HUES48 (cell line): ENCODE measurements around the gene ZNF19.
"Not testable (repeated sequence)": the region's sequence is repeated elsewhere in the genome, so short reads cannot be mapped to it uniquely, and the experiment has no call there.

ENCODE experiments used
- H3K27ac ChIP-seq: one replicate; pipeline ENCODE4 v1.7.0; 2013; ENCODE audit warnings: low read depth, low read length, inconsistent platforms
- H3K27me3 ChIP-seq: 2 replicates; pipeline ENCODE4 v1.6.1; 2013; ENCODE audit warnings: mild to moderate bottlenecking, low read length; ENCODE audit not compliant: control insufficient read depth, insufficient read depth
- H3K36me3 ChIP-seq: 2 replicates; pipeline ENCODE4 v1.6.1; 2013; ENCODE audit warnings: low read length; ENCODE audit not compliant: control insufficient read depth, insufficient read depth
- H3K4me1 ChIP-seq: 2 replicates; pipeline ENCODE4 v1.6.1; 2013; ENCODE audit warnings: mild to moderate bottlenecking, low read length; ENCODE audit not compliant: control insufficient read depth, insufficient read depth
- H3K4me3 ChIP-seq: 2 replicates; pipeline ENCODE4 v1.5.1; 2013; ENCODE audit warnings: mild to moderate bottlenecking, low read depth, low read length
- H3K9ac ChIP-seq: 2 replicates; pipeline ENCODE4 v1.6.1; 2013; ENCODE audit warnings: mild to moderate bottlenecking, low read depth, low read length, moderate library complexity
- H3K9me3 ChIP-seq: 2 replicates; pipeline ENCODE4 v1.6.1; 2013; ENCODE audit warnings: low read length; ENCODE audit not compliant: control insufficient read depth, insufficient read depth

Gene ZNF19

DNA sequence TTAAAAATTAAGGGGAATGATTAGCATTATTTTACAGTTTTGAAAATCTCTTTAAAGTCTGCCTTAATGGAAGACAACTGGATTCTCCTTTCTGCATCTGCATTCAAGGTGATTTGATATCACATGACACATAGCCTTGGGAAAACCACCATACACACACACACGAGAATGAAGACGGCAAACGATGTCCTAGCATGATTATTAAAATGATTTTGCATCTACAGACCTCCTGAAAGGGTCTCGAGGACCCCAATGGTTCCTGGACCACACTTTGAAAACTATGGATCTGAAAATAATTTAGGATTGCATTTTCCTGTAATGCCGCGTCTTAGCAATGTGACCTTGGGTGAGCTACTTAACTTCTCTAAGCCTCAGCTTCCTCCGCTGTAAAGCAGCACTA is 25.4 kb upstream of the ZNF19 start:
- Histone ChIP-seq H3K27me3 (no peaks in the 10 kb centered on the region), H3K36me3 (no peaks in the 10 kb centered on the region), H3K4me1 (peaks cover 8% of the 10 kb centered on the region), H3K9ac (no peak overlapping the region), H3K4me3 (no peak overlapping the region), H3K27ac (no peak overlapping the region), H3K9me3 (no peaks in the 10 kb centered on the region)

DNA sequence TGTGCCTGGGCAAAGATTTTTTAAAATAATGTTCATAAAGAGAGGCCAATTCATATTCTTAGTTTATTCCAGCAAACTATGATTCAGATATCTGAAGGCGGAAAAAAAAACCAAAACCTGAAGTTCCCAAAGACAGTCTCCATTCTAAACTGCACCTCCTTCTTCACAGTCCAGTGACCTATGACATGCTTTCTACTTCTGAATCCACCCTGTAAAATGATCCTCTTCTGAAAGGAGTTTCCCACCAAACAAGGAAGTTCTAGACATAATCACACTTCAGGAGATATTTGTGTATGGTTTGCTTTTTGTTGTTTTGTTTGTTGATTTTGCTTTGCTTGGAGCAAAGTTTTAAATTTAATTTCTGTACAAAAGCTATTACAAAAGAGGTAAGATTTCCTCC is 24.2 kb upstream of the ZNF19 start:
- Histone ChIP-seq H3K9ac (no peak overlapping the region), H3K27ac (no peak overlapping the region), H3K4me1 (peaks cover 8% of the 10 kb centered on the region), H3K27me3 (no peaks in the 10 kb centered on the region), H3K9me3 (no peaks in the 10 kb centered on the region), H3K36me3 (no peaks in the 10 kb centered on the region), H3K4me3 (no peak overlapping the region)

GRCh38 chr16:71507061-71507460 is 17.9 kb upstream of the ZNF19 start:
- Histone ChIP-seq H3K4me3 (no peak overlapping the region), H3K36me3 (no peaks in the 10 kb centered on the region), H3K27ac (no peak overlapping the region), H3K9ac (no peak overlapping the region), H3K27me3 (no peaks in the 10 kb centered on the region), H3K4me1 (no peaks in the 10 kb centered on the region), H3K9me3 (no peaks in the 10 kb centered on the region)

GRCh38 chr16:71504901-71505300 is 15.8 kb upstream of the ZNF19 start:
- no peaks in the 10 kb centered on the region for H3K27me3 ChIP-seq
- H3K27ac ChIP-seq = no peak overlapping the region
- H3K4me3 ChIP-seq = no peak overlapping the region
- no peaks in the 10 kb centered on the region for H3K4me1 ChIP-seq
- no peaks in the 10 kb centered on the region for H3K9me3 ChIP-seq
- no peaks in the 10 kb centered on the region for H3K36me3 ChIP-seq
- H3K9ac ChIP-seq = no peak overlapping the region

- not testable (repeated sequence) for H3K9ac ChIP-seq, H3K36me3 ChIP-seq
Measured at GRCh38 chr16:71504051-71504450, 14.9 kb upstream of the ZNF19 start.

DNA sequence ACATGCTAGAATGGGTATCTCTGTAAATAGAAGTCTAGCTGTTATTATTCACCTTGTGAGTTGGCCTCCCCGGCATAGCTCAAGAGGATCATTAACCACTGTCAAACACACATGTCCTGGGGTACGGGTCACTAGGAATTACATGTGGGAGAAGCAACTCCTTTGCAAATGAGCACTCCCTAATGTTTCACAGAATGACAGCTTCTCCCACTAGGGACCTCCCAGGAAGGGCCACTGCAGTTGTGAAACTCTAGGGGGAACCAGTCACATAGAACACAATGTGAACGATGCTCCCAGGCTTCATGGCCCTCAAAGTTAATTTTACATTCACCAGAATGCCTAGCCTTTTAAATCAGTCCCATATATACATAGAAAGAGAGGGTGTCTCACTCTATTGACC is 12.4 kb upstream of the ZNF19 start:
- Histone ChIP-seq H3K9ac (no peak overlapping the region), H3K9me3 (no peaks in the 10 kb centered on the region), H3K36me3 (no peaks in the 10 kb centered on the region), H3K4me3 (no peak overlapping the region), H3K4me1 (no peaks in the 10 kb centered on the region), H3K27ac (no peak overlapping the region), H3K27me3 (no peaks in the 10 kb centered on the region)

More at GRCh38 chr16:71504051-71504450, 14.9 kb upstream of the ZNF19 start:
- not testable (repeated sequence) for H3K4me3 ChIP-seq, H3K9me3 ChIP-seq, H3K27ac ChIP-seq, H3K4me1 ChIP-seq, H3K27me3 ChIP-seq

- no peak overlapping the region for H3K4me3 ChIP-seq
- H3K36me3 ChIP-seq = no peaks in the 10 kb centered on the region
- H3K9ac ChIP-seq = no peak overlapping the region
- no peaks in the 10 kb centered on the region for H3K9me3 ChIP-seq
- H3K27ac ChIP-seq = no peak overlapping the region
- no peaks in the 10 kb centered on the region for H3K27me3 ChIP-seq
- no peaks in the 10 kb centered on the region for H3K4me1 ChIP-seq
Measured at GRCh38 chr16:71500964-71501363, 11.8 kb upstream of the ZNF19 start.

- no peaks in the 10 kb centered on the region for H3K4me1 ChIP-seq
- H3K27me3 ChIP-seq = no peaks in the 10 kb centered on the region
- no peak overlapping the region for H3K27ac ChIP-seq
- H3K9me3 ChIP-seq = no peaks in the 10 kb centered on the region
- H3K36me3 ChIP-seq = no peaks in the 10 kb centered on the region
- no peak overlapping the region for H3K9ac ChIP-seq
- no peak overlapping the region for H3K4me3 ChIP-seq
Measured at GRCh38 chr16:71499775-71500364, 10.7 kb upstream of the ZNF19 start.

DNA sequence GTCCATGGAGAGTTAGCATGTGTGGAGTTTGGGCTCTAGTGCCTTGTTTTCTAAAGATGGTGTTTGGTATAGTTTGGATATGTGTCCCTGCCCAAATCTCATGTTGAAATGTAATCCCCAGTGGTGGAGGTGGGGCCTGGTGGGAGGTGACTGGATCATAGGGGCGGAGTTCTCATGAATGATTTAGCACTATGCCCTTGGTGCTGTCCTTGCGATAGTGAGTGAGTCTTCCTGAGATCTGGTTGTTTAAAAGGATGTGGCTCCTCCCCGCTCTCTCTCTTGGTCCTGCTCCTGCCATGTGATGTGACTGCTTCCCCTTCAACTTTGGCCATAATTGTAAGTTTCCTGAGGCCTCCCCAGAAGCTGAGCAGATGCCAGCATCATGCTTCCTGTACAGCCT is 8.9 kb upstream of the ZNF19 start:
- no peak overlapping the region for H3K27ac ChIP-seq
- H3K36me3 ChIP-seq = no peaks in the 10 kb centered on the region
- H3K27me3 ChIP-seq = no peaks in the 10 kb centered on the region
- no peaks in the 10 kb centered on the region for H3K4me1 ChIP-seq
- H3K9ac ChIP-seq = no peak overlapping the region
- H3K9me3 ChIP-seq = no peaks in the 10 kb centered on the region
- no peak overlapping the region for H3K4me3 ChIP-seq

DNA sequence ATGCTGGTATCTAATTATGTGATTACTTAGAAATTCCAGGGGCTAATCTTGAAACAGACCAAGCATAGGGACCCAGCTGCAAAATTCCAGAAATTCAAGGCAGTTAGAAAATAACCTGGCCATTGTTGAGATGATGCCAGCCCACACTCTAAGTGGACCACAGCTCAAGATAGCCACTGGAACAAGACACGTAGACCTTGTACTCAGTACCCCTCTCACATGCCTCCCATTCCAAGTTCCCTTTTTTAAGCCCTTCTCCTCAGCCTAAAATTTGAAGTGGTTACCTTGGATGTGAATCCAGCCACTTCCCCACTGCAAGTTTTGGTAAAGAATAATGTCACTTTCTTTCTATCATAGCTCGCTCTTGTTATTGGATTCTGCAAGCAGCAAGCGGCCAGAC is 4.1 kb upstream of the ZNF19 start:
- Histone ChIP-seq H3K27me3 (no peaks in the 10 kb centered on the region; the same call in 1 of the 2 replicates), H3K4me3 (no peak overlapping the region), H3K4me1 (no peaks in the 10 kb centered on the region), H3K27ac (no peak overlapping the region), H3K9me3 (no peaks in the 10 kb centered on the region), H3K9ac (no peak overlapping the region), H3K36me3 (no peaks in the 10 kb centered on the region)

- H3K27ac ChIP-seq = no peak overlapping the region
- H3K4me3 ChIP-seq = no peak overlapping the region
- H3K27me3 ChIP-seq = no peaks in the 10 kb centered on the region; the same call in 1 of the 2 replicates
- no peak overlapping the region for H3K9ac ChIP-seq
- no peaks in the 10 kb centered on the region for H3K36me3 ChIP-seq
- H3K9me3 ChIP-seq = no peaks in the 10 kb centered on the region
- H3K4me1 ChIP-seq = no peaks in the 10 kb centered on the region
Measured at GRCh38 chr16:71492786-71493185, 3.7 kb upstream of the ZNF19 start.

GRCh38 chr16:71491054-71491453 is 1.9 kb upstream of the ZNF19 start:
- Histone ChIP-seq H3K4me1 (no peaks in the 10 kb centered on the region), H3K9ac (no peak overlapping the region), H3K4me3 (no peak overlapping the region), H3K9me3 (no peaks in the 10 kb centered on the region), H3K27ac (no peak overlapping the region), H3K36me3 (no peaks in the 10 kb centered on the region), H3K27me3 (no peaks in the 10 kb centered on the region; the same call in 1 of the 2 replicates)
